Natural killer cell (primary cell): ENCODE data around the gene CACNG4. TPM values are rescaled to one million over a fixed set of nuclear protein-coding genes. Genes with fewer than 3 reads are reported as not detected.

ENCODE experiments used
- ATAC-seq, 3 donors: fragments of 150-1000 bp in 2 of 3; fragments of 200-7000 bp in 1 of 3; cut with Tn5 transposase; 1 replicate in 1 of 3; 2 replicates in 2 of 3; pipeline ENCODE4 v1.10.0; 2021; ENCODE audit warnings: mild to moderate bottlenecking in 2 of 3, moderate library complexity in 2 of 3
- DNase-seq, 2 donors: peaks; one replicate each; pipeline versions ENCODE4 v3.0.0 to v3.0.0-alpha.2; 2013 to 2021; ENCODE audit warnings: mixed read lengths in 1 of 2
- H3K27ac ChIP-seq: one replicate; pipeline ENCODE4 v1.5.1; 2013; ENCODE audit warnings: mild to moderate bottlenecking, low read length
- H3K27me3 ChIP-seq: one replicate; pipeline ENCODE4 v1.6.1; 2013; ENCODE audit warnings: low read length; ENCODE audit not compliant: control insufficient read depth, insufficient read depth
- H3K36me3 ChIP-seq: one replicate; pipeline ENCODE4 v1.6.1; 2013; ENCODE audit warnings: low read length; ENCODE audit not compliant: control insufficient read depth, insufficient read depth
- H3K4me1 ChIP-seq: one replicate; pipeline ENCODE4 v1.6.1; 2013; ENCODE audit warnings: low read length; ENCODE audit not compliant: control insufficient read depth, insufficient read depth
- H3K4me3 ChIP-seq: one replicate; pipeline ENCODE4 v1.5.1; 2013; ENCODE audit warnings: low read length
- H3K9me3 ChIP-seq: one replicate; pipeline ENCODE4 v1.6.1; 2013; ENCODE audit warnings: low read length; ENCODE audit not compliant: control insufficient read depth, insufficient read depth
- H3K27ac Mint-ChIP-seq, 2 donors: one replicate each; pipeline ENCODE4 v1.8.0; 2022; ENCODE audit warnings: mild to moderate bottlenecking in 2 of 2, mixed read lengths in 2 of 2, moderate library complexity in 1 of 2
- H3K27me3 Mint-ChIP-seq, 2 donors: one replicate each; pipeline ENCODE4 v1.8.0; 2022; ENCODE audit warnings: low read depth in 2 of 2, mixed read lengths in 2 of 2
- H3K36me3 Mint-ChIP-seq: one replicate; pipeline ENCODE4 v1.8.0; 2022; ENCODE audit warnings: mixed read lengths
- H3K4me1 Mint-ChIP-seq, 2 donors: one replicate each; pipeline ENCODE4 v1.8.0; 2022; ENCODE audit warnings: mixed read lengths in 2 of 2
- H3K4me3 Mint-ChIP-seq: one replicate; pipeline ENCODE4 v1.8.0; 2022; ENCODE audit warnings: mild to moderate bottlenecking, moderate library complexity, mixed read lengths
- H3K9me3 Mint-ChIP-seq, 2 donors: one replicate each; pipeline ENCODE4 v1.8.0; 2022; ENCODE audit warnings: mixed read lengths in 2 of 2
- CTCF ChIP-seq: fragments of 200-600 bp; IDR thresholded peaks from one replicate; pipeline ENCODE4 v1.8.0; 2022; ENCODE audit warnings: antibody characterized with exemption
- WGBS: methylation state at CpG from one replicate; pipeline ENCODE4 v1.1.7; 2013; ENCODE audit warnings: missing lambda C conversion rate; ENCODE audit not compliant: insufficient coverage; 5-methylcytosine and 5-hydroxymethylcytosine counted together
- intact Hi-C: fragments of 100-400 bp; cut with micrococcal nuclease; formaldehyde crosslinking; loops from one replicate; pipeline ENCODE4 v1.14.2; 2022
- total RNA-seq, 4 donors: library from RNA; stranded (reverse); fragments of 120-200 nt in 1 of 4; gene quantifications; one replicate each; pipeline versions ENCODE4 v1.2.3 to v1.2.4, GENCODE V29; 2013 to 2022

The CACNG4 gene
- total RNA-seq, 3 donors from 2014 or later (not counting 1 experiment from before 2014, with no cell fraction given): not detected

GRCh38 chr17:67047382-67047781 is 82.9 kb downstream of the CACNG4 start:
- 100% methylated on average over 1 of the region's 1 CpG for WGBS
- TF ChIP-seq CTCF: no peak
- intact Hi-C loops: no loop called here

GRCh38 chr17:67049025-67049739 is 84.7 kb downstream of the CACNG4 start:
- no peak for ATAC-seq
- no peak for TF ChIP-seq CTCF

More at GRCh38 chr17:67047382-67047781, 82.9 kb downstream of the CACNG4 start:
- DNase-seq (no peak), ATAC-seq (no peak)
- Mint-ChIP-seq H3K27me3 (no peaks in the 10 kb centered on the region), H3K9me3 (peaks cover 2 to 9% of the 10 kb centered on the region in 2 donors), H3K36me3 (peaks cover 18% of the 10 kb centered on the region), H3K4me3 (no peak overlapping the region), H3K4me1 (no peaks in the 10 kb centered on the region), H3K27ac (no peak overlapping the region)
- Histone ChIP-seq H3K27ac (no peak overlapping the region), H3K36me3 (no peaks in the 10 kb centered on the region), H3K27me3 (no peaks in the 10 kb centered on the region), H3K4me3 (no peak overlapping the region), H3K9me3 (peaks cover 22% of the 10 kb centered on the region), H3K4me1 (no peaks in the 10 kb centered on the region)

GRCh38 chr17:67050066-67050465 is 85.6 kb downstream of the CACNG4 start:
- H3K4me3 ChIP-seq: no peak overlapping the region
- ATAC-seq: no peak
- Mint-ChIP-seq H3K27ac (no peak overlapping the region), H3K4me1 (no peaks in the 10 kb centered on the region), H3K27me3 (no peaks in the 10 kb centered on the region), H3K36me3 (peaks cover 18% of the 10 kb centered on the region), H3K4me3 (no peak overlapping the region), H3K9me3 (peaks cover 2 to 9% of the 10 kb centered on the region in 2 donors)
- DNase-seq: no peak
- no peak overlapping the region for H3K27ac ChIP-seq
- H3K27me3 ChIP-seq: no peaks in the 10 kb centered on the region
- 100% methylated on average over 1 of the region's 1 CpG for WGBS
- TF ChIP-seq CTCF: no peak
- intact Hi-C loops: no loop called here
- no peaks in the 10 kb centered on the region for H3K36me3 ChIP-seq
- peaks cover 22% of the 10 kb centered on the region for H3K9me3 ChIP-seq
- no peaks in the 10 kb centered on the region for H3K4me1 ChIP-seq

More at GRCh38 chr17:67049025-67049739, 84.7 kb downstream of the CACNG4 start:
- peaks cover 22% of the 10 kb centered on the region for H3K9me3 ChIP-seq
- Mint-ChIP-seq H3K27ac (no peak overlapping the region), H3K36me3 (peaks cover 18% of the 10 kb centered on the region), H3K4me1 (no peaks in the 10 kb centered on the region), H3K4me3 (no peak overlapping the region), H3K9me3 (peaks cover 2 to 9% of the 10 kb centered on the region in 2 donors), H3K27me3 (no peaks in the 10 kb centered on the region)
- intact Hi-C loops: no loop called here
- 83% methylated on average over 1 of the region's 5 CpGs for WGBS
- DNase-seq: no peak
- no peaks in the 10 kb centered on the region for H3K36me3 ChIP-seq
- H3K27me3 ChIP-seq: no peaks in the 10 kb centered on the region
- no peak overlapping the region for H3K4me3 ChIP-seq
- H3K27ac ChIP-seq: no peak overlapping the region
- H3K4me1 ChIP-seq: no peaks in the 10 kb centered on the region
